Ecto neural progenitor cell (in vitro differentiated cells): ENCODE results near the gene TBL1XR1.

Experiments
- DNase-seq: peaks from one replicate; pipeline ENCODE4 v3.0.0-alpha.2; 2018; ENCODE audit warnings: low spot score

TBL1XR1 gene

DNA sequence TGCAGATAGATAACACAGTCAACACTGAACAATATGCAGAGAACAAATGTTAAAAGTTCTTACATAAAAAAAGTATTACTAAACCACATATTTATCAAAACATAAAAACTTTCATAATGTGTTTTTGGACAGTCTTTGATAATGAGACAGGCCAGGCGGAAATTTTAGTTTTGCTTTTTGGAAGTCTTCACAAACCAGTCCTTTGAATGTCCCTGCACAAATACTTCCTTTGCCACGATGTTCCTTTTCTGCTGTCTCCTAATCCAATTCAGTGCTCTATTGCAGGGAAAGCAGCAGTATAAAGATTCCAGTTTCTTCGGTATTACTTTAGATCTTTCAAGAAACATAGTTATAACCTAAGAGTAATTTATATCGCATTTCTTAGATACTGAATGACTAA, 135.9 kb downstream of the TBL1XR1 start:
- no peak for DNase-seq

DNA sequence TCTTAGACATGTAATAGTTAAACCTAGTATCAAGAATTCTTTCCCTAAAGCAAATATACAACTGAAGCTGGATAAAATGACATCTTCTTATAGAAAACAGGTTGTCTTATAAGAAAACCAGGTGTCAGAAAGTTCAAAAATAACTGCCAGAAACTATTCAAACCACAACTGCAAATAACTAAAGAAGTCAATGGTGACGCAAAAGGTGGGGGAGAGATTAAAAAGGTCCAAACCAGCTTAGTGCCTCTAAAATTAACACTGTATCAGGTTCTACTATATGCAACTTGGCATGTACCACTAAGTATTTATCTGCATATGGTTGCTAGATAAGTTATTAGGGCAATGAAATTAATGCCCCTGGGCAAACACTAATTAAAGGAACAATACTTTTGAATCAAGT, 136.8 kb downstream of the TBL1XR1 start:
- DNase-seq: no peak

DNA sequence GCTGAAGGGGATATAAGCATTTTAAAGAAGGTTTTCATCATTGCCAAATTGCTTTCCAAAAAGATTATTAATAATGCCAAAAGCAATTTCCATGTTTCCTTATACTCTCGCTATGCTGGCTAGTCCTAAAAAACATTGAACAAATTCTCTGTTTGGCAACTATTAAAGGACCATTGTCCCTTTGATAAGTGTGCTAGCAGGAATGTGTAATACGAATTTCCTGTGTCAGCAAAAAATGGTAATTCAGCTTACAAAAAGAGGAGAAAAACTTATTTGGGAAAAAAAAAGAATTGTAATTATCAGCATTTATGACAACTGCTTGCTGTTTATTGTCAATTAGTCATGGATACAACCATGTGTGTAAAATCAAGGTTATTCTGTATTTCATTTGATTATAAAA, 138.6 kb downstream of the TBL1XR1 start:
- no peak for DNase-seq

DNA sequence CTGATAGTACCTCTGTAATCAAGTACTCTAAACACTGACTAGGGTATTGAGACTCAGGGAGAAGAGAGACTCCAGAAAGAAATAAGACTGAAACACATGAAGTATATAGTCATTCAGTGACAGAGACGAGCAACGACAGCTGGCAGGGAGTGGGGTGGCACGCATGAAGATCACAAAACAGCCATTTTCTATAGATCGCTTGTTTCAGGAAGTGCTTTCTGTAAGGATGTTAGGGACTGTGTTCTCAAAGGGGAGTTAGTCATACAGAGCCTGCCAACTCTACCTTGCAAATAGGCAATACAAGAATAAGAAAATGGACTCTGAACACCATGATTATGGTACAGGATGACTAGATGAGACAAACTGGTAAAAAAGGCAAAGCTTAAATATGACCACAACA, 139.5 kb downstream of the TBL1XR1 start:
- no peak for DNase-seq

DNA sequence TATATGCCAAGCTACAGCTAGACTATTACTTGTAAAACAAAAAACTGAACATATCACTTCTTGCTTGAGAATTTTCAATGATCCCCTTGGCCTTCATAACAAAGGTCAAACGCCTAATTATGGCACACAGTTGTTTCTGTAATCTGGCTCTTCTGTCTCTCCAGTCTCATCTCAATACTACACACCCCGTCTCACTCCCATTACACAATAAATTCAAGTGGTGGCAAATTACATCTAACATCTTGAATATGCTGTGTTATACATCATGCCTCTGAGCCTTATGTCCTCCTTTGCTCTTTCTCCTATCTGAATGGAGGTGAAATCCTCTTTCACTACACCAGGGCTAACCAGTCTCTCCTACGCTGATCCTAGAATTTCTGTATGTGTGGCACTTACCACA, 140.4 kb downstream of the TBL1XR1 start:
- no peak for DNase-seq

DNA sequence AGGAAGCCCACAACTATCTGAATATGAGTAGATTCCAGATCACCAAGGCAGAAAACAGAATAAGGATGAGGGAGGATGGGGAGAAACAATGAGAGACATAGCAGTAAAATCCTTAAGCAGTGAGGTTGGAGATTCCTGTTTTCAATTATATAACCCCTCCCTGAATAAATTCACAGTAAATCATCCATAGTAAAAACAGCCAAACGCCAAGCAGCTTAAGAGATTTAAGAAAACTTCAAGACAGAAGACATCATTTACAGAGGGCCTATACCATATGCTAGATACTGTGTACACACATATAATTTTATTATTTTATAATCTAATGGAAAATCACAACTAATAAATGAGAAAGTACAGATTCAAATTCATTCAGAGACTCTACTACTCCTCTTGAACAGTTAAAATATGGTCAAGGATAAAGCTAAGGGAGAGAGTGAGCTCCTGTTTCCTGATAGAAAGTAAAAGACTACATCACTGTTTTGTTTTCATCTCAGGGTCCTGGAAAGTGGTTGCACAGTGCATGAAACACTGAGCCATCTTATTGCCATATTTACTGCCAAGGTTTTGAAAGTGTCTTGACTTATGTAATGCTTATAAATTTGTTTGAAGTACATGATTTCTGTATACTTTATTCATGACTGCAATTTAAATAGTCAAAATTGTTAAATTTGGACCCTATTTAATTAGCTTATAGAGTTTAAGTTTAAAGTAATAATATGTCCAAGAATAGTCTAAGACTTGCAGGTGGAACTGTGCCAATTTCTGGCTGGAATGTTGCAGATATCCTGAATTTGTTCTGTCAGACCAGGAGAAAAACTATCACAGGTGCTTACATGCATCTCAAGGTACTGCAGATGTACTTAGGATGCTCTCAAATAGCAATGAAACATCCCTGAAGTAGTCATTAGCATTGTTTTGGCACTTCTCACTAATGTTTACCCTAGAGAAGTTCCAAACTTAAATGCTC, 141.4 kb downstream of the TBL1XR1 start:
- no peak for DNase-seq

DNA sequence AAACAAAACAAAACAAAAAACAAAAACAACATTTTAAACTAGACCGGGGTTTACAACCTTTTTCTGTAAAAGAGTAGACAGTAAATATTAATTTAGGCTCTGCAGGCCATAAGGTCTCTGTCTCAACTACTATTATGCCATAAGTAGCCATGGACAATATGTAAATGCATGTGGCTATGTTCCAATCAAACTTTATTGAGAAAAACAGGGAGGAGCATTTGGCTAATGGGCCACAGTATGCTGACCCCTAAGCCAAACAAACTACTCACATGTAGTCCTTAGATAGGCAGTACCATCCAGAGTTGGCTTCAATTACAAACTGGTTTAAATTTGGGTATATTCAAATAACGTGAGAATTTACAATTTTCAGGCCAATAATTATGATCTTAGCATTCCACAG, 144.2 kb downstream of the TBL1XR1 start:
- no peak for DNase-seq

DNA sequence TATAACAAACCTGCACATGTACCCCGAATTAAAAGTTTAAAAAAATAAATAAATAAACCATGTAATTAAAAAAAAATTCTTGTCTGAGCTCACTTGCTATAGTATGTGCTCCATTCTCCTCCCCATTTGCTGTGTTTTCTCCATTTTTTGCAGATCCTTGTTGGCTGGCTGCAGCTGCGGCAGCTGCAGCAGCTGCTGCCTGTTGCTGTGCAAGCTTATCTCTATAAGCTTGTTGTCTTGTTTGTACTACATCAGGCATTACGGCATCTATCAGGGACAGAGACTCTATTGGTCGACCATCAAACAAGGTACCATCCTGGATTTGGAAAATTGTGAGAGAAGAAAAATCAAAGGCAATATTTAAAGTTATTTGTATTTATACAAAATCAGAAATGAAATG, 145.9 kb downstream of the TBL1XR1 start:
- DNase-seq: no peak

DNA sequence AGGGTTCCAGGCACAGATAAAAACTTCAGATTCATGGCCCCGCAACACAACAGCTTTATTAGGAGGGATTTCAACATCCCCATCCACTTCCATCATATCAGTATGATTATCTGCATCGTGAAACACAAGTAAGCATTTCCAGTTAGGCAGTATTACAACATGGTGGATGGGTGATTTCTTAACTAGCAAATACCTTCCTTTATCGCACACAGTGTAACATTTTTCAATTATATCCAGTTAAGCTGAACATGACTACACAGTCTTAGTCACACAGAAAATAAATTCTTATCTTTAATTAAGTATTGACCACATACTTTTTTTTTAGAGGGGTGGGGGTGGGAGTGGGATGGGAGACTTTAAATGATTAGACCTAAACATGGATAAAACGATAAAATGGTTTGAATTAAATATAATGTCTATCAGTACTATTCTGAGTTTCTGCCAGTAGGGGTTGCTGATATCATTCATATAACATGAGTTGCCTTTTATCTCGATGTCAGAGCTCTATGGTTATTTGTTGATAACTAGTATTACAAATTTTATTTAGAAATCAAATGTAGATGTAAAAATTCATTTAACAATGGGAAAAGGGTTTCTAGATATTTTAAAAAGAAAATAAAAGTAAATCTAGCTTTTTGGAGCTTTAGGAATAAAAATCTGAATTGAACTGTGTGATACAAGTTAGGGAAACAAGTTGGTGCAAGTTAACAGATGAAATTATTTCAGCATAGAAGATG, 146.6 kb downstream of the TBL1XR1 start:
- no peak for DNase-seq

DNA sequence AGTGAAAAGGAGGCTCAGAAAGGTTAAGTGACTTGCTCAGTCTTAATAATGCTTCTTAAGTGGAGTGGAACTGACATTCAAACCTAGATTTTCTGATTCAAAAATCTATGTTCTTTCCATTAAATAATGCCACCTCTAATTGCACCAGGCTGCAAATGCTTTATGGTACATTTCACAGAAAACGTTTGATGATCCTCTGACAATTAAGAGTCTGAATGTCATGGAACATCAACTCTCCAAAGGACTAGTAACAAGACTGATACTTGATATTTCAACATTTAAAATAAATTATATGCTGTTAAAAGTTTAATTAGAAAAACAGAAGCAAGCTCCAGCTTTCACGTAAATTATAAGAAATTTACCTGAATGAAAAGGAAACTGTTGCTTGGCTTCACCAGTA, 151.5 kb downstream of the TBL1XR1 start:
- DNase-seq: no peak

DNA sequence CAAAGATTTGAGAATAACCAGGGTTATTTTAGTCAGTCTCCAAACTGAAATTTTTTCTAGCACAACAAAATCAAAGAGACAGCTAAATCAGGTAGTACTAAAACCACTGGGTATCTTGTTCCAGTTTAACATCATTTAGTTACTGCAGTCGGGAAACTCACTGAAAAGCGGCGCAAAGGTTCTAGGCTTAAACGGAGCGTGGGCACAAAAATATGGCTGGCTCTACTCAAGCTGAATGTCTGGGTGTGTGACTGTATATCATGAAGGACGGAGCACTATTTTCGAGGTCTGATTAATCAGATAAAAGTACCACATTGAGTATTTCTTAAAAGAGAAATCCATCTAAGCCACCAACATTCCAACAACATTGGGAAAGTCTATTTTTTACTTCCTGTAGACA, 152.1 kb downstream of the TBL1XR1 start:
- no peak for DNase-seq

DNA sequence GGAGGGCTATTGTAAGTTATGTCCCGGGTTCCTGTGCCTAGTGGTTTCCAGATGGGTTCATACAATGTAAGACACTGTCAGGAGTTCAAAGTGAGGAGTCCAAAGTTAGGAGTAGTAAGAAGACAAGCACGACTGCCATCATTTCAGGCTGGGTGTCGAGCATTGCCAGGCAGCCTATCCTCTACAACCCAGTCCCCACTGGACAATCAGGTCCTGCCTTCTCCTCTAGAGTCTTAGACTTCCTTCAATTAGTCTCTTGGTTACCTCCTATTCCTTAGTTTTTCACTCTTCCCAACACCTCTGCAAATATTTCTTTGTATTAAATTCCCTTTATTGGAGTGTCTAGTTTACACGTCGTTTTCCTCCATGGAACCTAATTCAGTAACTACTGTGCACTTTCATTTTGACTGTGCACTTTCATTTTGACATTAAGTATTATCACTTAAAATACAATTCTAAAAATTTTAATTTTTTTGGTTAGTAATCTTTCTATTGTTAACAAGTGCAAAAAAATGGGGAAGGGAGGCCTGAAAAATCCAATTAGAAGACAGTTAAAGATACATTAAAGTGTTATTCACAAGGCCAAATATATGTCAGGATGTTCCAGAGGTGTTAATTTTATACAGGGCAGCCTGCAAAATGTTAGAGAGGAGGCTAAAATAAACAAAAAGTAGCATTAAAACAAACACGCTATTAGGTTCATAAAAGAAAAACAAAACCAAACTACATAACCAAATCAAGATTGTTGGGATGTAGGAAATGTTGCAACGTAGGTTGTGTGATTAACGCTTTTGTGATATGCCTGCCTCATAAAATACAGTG, 155.3 kb downstream of the TBL1XR1 start:
- no peak for DNase-seq

DNA sequence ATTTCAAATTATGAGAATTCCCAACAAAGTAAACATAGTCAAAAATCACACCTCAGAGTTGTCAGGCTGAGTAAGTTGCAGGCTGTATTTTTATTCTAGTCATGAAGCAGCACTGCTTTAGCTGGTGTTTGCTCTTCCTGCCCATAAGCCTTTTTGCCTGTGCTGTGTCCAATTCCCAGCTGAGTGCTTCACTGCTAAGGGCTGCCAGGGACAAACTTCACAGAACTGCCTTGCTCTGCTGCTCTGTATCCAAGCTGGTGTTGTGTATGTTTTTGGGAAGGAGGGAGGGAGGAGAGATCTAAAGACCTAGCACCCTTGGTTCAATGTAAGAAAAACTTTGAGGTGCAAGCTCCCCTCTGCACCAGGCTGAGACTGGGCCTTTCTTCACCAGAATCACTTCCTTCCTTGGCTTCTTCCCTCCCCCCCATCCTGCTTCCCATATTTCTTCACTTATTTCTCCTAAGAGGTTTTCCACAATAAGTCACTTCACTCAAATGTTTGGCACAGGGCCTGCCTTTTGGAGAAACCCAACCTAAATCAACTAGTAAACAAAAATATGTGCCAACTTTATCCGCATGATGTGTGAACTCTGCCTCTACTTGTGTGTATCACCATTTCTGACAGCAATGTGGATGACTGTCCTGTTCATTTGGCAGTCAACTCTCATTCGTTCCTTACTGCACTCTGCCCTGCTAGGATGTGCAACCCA, 156.1 kb downstream of the TBL1XR1 start:
- no peak for DNase-seq

DNA sequence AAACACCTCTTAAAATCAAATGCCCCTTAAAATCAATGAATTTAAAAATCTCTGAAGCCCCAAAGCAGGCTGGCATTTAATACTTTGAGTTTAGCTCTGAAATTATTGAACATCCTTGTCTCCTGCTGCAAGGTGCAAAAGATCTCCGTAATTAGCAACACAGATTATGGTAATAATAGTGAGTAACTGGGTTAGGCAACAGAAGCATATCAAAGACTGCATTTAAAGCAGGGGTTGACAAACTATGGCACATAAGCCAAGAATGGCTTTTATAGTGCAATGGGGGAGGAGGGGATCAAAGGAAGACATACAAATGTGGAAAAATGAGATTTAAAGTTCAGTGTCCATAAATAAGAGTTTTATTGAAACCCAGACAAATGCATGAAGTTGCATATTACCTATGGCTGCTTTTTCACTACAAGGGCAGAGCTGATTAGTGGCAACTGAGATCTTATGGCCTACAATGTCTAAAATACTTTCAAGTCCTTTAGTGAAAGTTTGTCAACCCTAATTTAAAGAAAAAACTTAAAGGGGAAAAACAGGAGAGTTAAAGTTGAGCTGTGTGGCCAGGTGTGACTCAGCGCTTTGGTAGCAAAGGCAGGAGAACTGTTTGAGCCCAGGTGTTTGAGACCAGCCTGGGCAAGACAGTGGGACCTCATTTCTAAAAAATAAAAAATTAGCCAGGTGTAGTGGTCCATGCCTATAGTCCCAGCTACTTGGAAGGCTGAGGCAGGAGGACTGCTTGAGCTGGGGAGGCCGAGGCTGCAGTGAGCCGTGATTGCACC, 157.6 kb downstream of the TBL1XR1 start:
- DNase-seq: no peak

DNA sequence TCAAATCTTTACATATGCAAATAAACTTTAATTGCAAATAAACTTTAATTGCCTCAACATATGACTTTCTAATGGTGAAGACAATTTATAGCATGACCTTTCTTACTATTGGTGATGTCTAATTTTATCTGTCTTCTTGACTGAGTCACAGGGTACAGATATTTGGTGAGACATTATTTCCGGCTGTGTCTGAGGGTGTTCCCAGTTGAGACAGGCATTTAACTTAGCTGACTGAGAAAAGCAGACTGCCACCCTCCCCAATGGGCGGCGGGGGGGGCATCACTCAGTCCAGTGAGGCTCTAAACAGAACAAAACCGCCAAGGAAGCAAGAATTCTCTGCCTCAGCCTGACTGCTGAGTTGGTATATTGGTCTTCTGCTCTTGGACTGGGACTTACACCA, 160.0 kb downstream of the TBL1XR1 start:
- no peak for DNase-seq

DNA sequence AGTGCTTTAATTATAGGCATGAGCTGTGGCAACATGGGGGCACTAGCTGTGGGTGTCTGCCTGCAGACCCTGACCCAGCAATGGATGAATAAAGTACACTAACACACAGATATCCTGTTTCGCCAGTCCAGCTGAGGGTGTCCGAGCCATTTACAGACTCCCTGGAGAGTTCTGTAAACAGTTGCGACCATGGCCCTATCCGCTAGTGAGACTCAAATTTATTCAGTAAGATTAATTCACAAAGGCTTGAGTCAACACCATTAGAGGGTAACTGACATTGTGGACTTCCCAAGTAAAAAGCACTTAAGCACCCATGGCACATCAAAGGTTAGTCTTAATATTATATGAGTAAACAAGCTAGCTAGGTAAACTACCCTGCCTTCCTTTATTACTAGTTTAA, 161.6 kb downstream of the TBL1XR1 start:
- DNase-seq: no peak

DNA sequence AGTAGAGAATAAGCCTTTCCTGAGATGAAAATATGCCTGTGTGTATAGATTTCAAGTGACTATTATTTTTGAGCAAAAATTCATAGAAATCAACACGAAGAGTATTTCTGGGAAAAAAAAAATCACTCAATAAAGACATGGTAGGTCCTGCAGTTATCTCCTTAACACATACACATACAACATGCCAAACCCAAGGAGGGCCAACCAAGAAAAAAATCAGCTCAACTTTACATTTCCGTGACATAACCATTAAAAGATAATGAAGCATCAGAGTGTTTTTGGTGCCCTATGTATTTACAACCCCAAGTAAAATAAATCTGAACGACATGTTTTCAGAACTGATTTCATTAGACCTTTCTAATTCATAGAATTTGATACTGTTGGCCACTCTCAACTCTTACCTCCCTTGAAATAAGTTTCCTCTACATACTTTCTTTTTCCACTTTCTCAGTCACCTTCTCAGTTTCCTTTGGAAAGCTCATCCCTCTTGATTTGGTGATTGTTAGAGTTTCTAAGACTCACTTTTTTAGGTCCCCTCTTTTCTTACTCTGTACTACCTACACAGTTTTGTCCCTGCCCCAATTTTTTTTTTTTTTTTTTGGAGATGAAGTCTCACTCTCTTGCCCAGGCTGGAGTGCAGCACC, 162.3 kb downstream of the TBL1XR1 start:
- DNase-seq: no peak

DNA sequence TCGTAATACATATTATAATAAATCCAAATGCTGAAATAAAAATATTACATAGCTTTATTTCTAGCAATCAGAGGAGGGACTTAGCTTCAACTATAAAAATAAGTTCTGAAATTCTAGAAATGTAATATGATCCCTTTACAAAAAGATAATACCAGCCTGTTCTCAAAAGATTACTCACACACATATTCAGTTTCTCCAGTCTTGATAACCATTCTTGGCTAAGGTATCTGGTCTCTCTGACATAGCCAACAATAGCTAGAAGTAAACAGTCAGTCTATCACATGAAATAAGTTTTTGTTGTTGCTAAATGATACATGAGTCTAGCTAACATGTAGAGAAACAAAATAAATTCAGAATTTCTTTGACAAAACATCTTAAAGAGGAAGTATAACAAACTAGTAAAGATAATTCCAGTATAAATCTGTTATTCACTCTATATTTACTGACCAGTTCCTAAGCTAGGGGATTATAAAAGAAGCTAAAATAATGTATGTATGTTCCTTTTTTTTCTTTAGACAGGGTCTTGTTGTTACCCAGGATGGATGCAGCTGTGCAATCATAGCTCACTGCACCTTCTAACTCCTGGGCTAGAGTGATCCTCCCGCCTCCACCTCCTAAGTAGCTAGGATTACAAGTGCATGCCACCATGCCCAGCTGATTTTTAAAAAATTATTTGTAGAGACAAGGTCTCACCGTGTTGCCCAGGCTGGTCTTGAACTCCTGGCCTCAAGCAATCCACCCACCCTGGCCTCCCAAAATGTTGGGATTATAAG, 170.6 kb downstream of the TBL1XR1 start:
- DNase-seq: no peak

DNA sequence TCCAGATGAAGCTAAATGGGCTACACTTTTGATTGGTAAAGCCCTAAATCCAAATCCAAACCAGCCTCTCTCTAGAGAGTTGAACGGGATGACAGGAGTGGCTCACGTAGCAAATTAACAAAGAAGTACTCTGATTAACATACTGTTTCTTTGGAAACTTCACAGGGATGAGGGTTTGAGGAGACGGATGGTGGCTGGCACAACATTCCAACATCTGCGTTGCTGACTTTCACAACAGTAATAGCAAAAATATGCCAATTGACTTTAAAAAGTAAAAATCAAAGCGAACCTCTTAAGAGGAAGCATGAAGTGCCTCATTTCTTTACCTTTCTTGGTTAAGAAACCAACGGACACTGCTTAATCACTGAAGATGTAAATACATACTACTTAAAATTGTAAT, 181.4 kb downstream of the TBL1XR1 start:
- DNase-seq: no peak
